ENCODE data around the gene ADAMTSL3.
"Not testable (repeated sequence)": the region's sequence is repeated elsewhere in the genome, so short reads cannot be mapped to it uniquely, and the experiment has no call there.

Gene ADAMTSL3

GRCh38 chr15:84057714-84058331, 403.9 kb downstream of the ADAMTSL3 start:
- FAIRE-seq, result no peak
- DNase-seq (ENCODE audit: insufficient read length, low spot score), result no peak

GRCh38 chr15:84063674-84064073, 409.8 kb downstream of the ADAMTSL3 start:
- not testable (repeated sequence) for FAIRE-seq

GRCh38 chr15:84068674-84069073, 414.8 kb downstream of the ADAMTSL3 start:
- FAIRE-seq, result peak; percentile 55
- not testable (repeated sequence) for DNase-seq (ENCODE audit: insufficient read length, low spot score)

More at GRCh38 chr15:84063674-84064073, 409.8 kb downstream of the ADAMTSL3 start:
- DNase-seq (ENCODE audit: insufficient read length, low spot score), result not testable (repeated sequence)

GRCh38 chr15:84078038-84078437, 424.1 kb downstream of the ADAMTSL3 start:
- not testable (repeated sequence) for DNase-seq (ENCODE audit: insufficient read length, low spot score); FAIRE-seq

- not testable (repeated sequence) for DNase-seq (ENCODE audit: insufficient read length, low spot score); FAIRE-seq
Observed at GRCh38 chr15:84079325-84079884, 425.5 kb downstream of the ADAMTSL3 start.

- peak; percentile 23 for DNase-seq (ENCODE audit: insufficient read length, low spot score)
Observed at GRCh38 chr15:84079885-84080777, 426.2 kb downstream of the ADAMTSL3 start.

GRCh38 chr15:84080778-84081084, 426.8 kb downstream of the ADAMTSL3 start:
- not testable (repeated sequence) for DNase-seq (ENCODE audit: insufficient read length, low spot score); FAIRE-seq

More at GRCh38 chr15:84079885-84080777, 426.2 kb downstream of the ADAMTSL3 start:
- FAIRE-seq, result peak; percentile 60

GRCh38 chr15:84081391-84082168, 427.7 kb downstream of the ADAMTSL3 start:
- DNase-seq (ENCODE audit: insufficient read length, low spot score) (no peak), FAIRE-seq (no peak)

GRCh38 chr15:84082739-84083138, 428.8 kb downstream of the ADAMTSL3 start:
- no peak for FAIRE-seq

GRCh38 chr15:84086071-84086470, 432.1 kb downstream of the ADAMTSL3 start:
- DNase-seq (ENCODE audit: insufficient read length, low spot score); FAIRE-seq: not testable (repeated sequence)

More at GRCh38 chr15:84082739-84083138, 428.8 kb downstream of the ADAMTSL3 start:
- DNase-seq (ENCODE audit: insufficient read length, low spot score), result no peak
